Keratinocyte (primary cell): ENCODE data around the gene VKORC1. TPM values are rescaled to one million over a fixed set of nuclear protein-coding genes. Genes with fewer than 3 reads are reported as not detected.

Source experiments
- DNase-seq: peaks from one replicate; pipeline ENCODE4 v3.0.0-alpha.2; 2011; ENCODE audit warnings: low read depth, missing footprints, low spot score
- FAIRE-seq: peaks from 2 replicates; lab custom pipeline; 2011; peaks lifted over from hg19 to GRCh38; lab: Jason Lieb, UNC
- H2AFZ ChIP-seq: 2 replicates; pipeline ENCODE4 v1.6.0; 2012; ENCODE audit warnings: low read length, control low read depth, inconsistent platforms; ENCODE audit not compliant: control insufficient read depth
- H3K27ac ChIP-seq: 2 replicates; pipeline ENCODE4 v1.5.1; 2011; ENCODE audit warnings: low read length; ENCODE audit not compliant: control insufficient read depth, insufficient read depth
- H3K27me3 ChIP-seq: 3 replicates; pipeline ENCODE4 v1.6.0; 2011; ENCODE audit warnings: low read length; ENCODE audit not compliant: control insufficient read depth, insufficient read depth; ENCODE audit errors: extremely low read depth
- H3K36me3 ChIP-seq, 2 experiments: 2 replicates in 1 of 2; 3 replicates in 1 of 2; pipeline ENCODE4 v1.5.1; 2011; ENCODE audit warnings: low read length in 2 of 2, mild to moderate bottlenecking in 1 of 2; ENCODE audit not compliant: control insufficient read depth in 2 of 2, insufficient read depth in 2 of 2; ENCODE audit errors: extremely low read depth in 1 of 2
- H3K4me1 ChIP-seq: 3 replicates; pipeline ENCODE4 v1.5.1; 2011; ENCODE audit warnings: low read length; ENCODE audit not compliant: control insufficient read depth, insufficient read depth; ENCODE audit errors: extremely low read depth
- H3K4me2 ChIP-seq: 3 replicates; pipeline ENCODE4 v1.6.0; 2011; ENCODE audit warnings: low read depth, low read length; ENCODE audit not compliant: control insufficient read depth, insufficient read depth; ENCODE audit errors: extremely low read depth
- H3K4me3 ChIP-seq, 3 experiments: fragments of 200-600 bp in 1 of 3; sonication (generic) in 1 of 3; 2 replicates in 2 of 3; 3 replicates in 1 of 3; pipeline ENCODE4 v1.5.1; 2011 to 2016; ENCODE audit warnings: low read length in 3 of 3, mild to moderate bottlenecking in 3 of 3, control low read depth in 2 of 3, inconsistent platforms in 1 of 3, low read depth in 1 of 3, mixed read lengths in 1 of 3, mixed run types in 1 of 3, moderate library complexity in 1 of 3; ENCODE audit not compliant: control insufficient read depth in 2 of 3, insufficient read depth in 2 of 3; ENCODE audit errors: extremely low read depth in 1 of 3
- H3K79me2 ChIP-seq: 2 replicates; pipeline ENCODE4 v1.6.0; 2012; ENCODE audit warnings: low read length; ENCODE audit not compliant: control insufficient read depth, insufficient read depth
- H3K9ac ChIP-seq: 3 replicates; pipeline ENCODE4 v1.6.0; 2011; ENCODE audit warnings: low read length; ENCODE audit not compliant: control insufficient read depth, insufficient read depth; ENCODE audit errors: extremely low read depth
- H3K9me1 ChIP-seq: 3 replicates; pipeline ENCODE4 v1.6.0; 2011; ENCODE audit warnings: low read length; ENCODE audit not compliant: control insufficient read depth, insufficient read depth; ENCODE audit errors: extremely low read depth
- H3K9me3 ChIP-seq: 2 replicates; pipeline ENCODE4 v1.5.1; 2012; ENCODE audit warnings: low read depth, low read length; ENCODE audit not compliant: control insufficient read depth
- H4K20me1 ChIP-seq: 3 replicates; pipeline ENCODE4 v1.6.0; 2011; ENCODE audit warnings: low read length; ENCODE audit not compliant: control insufficient read depth, insufficient read depth; ENCODE audit errors: extremely low read depth
- CTCF ChIP-seq, 3 experiments: IDR thresholded peaks in 1 of 3; conservative IDR thresholded peaks in 1 of 3; optimal IDR thresholded peaks in 1 of 3; 2 replicates in 2 of 3; 3 replicates in 1 of 3; pipeline versions ENCODE3 to v1.5.1; 2011; ENCODE audit warnings: low read length in 3 of 3, mild to moderate bottlenecking in 3 of 3, moderate library complexity in 2 of 3, control low read depth in 1 of 3, inconsistent platforms in 1 of 3; ENCODE audit not compliant: insufficient read depth in 2 of 3; ENCODE audit errors: extremely low read depth in 1 of 3
- EZH2 ChIP-seq: IDR thresholded peaks from one replicate; pipeline ENCODE4 v1.6.1; 2012; ENCODE audit warnings: inconsistent platforms, mild to moderate bottlenecking, low read length, moderate library complexity
- dilution Hi-C: fragments of 300-500 bp; cut with MboI; formaldehyde crosslinking; loops from one replicate; pipeline ENCODE4 v1.7.0; 2020; ENCODE audit warnings: low sequenced_read_pairs; ENCODE audit not compliant: extremely low pct_ligation_motif_present
- polyA plus RNA-seq, 5 experiments: library from polyadenylated mRNA; depleted of rRNA in 3 of 5; stranded (reverse) in 3 of 5; stranded (forward) in 1 of 5; unstranded in 1 of 5; fragments of >200 nt; gene quantifications; 1 replicate in 1 of 5; 2 replicates in 3 of 5; 3 replicates in 1 of 5; pipeline versions ENCODE4 v1.2.1 to v1.2.3, GENCODE V29; 2011 to 2012; ENCODE audit warnings: missing spikeins in 2 of 5, low read depth in 1 of 5, low replicate concordance in 1 of 5

VKORC1 gene
- polyA plus RNA-seq, 1 donor (not counting 4 experiments of a cell fraction or from before 2014, with no cell fraction given) = 73.6 TPM

- Histone ChIP-seq H4K20me1 (no peaks in the 10 kb centered on the region), H3K36me3 (no peaks in the 10 kb centered on the region), H3K27me3 (no peaks in the 10 kb centered on the region), H3K9me1 (no peaks in the 10 kb centered on the region), H3K4me1 (peaks cover 13% of the 10 kb centered on the region), H3K27ac (no peak overlapping the region), H2AFZ (no peak overlapping the region), H3K79me2 (no peaks in the 10 kb centered on the region), H3K9me3 (no peaks in the 10 kb centered on the region), H3K4me2 (no peak overlapping the region), H3K4me3 (no peak overlapping the region), H3K9ac (no peak overlapping the region)
- FAIRE-seq (no peak), DNase-seq (no peak)
- dilution Hi-C loops = no loop called here
- TF ChIP-seq CTCF (optimal IDR thresholded peaks at IDR 0.05 in 1 of 3, IDR thresholded peaks at IDR 0.05 in 1 of 3, conservative IDR thresholded peaks at IDR 0.05 in 1 of 3; ENCODE audit: extremely low read depth in 1 of 3, insufficient read depth in 2 of 3, low read length in 3 of 3) (no peak), EZH2 (no peak)
Observed at GRCh38 chr16:31050280-31051030, 44.1 kb downstream of the VKORC1 start.

GRCh38 chr16:31043898-31044481 lies 50.6 kb downstream of the VKORC1 start:
- peaks cover 13 to 18% of the 10 kb centered on the region in 2 experiments for H3K36me3 ChIP-seq
- no peak for TF ChIP-seq CTCF (optimal IDR thresholded peaks at IDR 0.05 in 1 of 3, IDR thresholded peaks at IDR 0.05 in 1 of 3, conservative IDR thresholded peaks at IDR 0.05 in 1 of 3; ENCODE audit: extremely low read depth in 1 of 3, insufficient read depth in 2 of 3, low read length in 3 of 3)
- TF ChIP-seq EZH2 = no peak
- DNase-seq = no peak
- no peaks in the 10 kb centered on the region for H4K20me1 ChIP-seq
- dilution Hi-C loops = no loop called here
- no peak overlapping the region for H3K4me3 ChIP-seq
- no peak overlapping the region for H3K27ac ChIP-seq
- H3K4me2 ChIP-seq = no peak overlapping the region
- H3K9me3 ChIP-seq = no peaks in the 10 kb centered on the region
- FAIRE-seq = no peak
- H2AFZ ChIP-seq = no peak overlapping the region
- H3K27me3 ChIP-seq = no peaks in the 10 kb centered on the region
- no peaks in the 10 kb centered on the region for H3K4me1 ChIP-seq
- no peaks in the 10 kb centered on the region for H3K79me2 ChIP-seq
- no peaks in the 10 kb centered on the region for H3K9me1 ChIP-seq
- H3K9ac ChIP-seq = no peak overlapping the region
